ENCODE results near the gene DLG5. TPM values are rescaled to one million over a fixed set of nuclear protein-coding genes. Genes with fewer than 3 reads are reported as not detected.

The DLG5 gene
- total RNA-seq, 1 donor from 2014 or later = 7.8 TPM

GRCh38 chr10:77875730-77876129 lies 50.8 kb downstream of the DLG5 start:
- no peak overlapping the region for H3K27ac Mint-ChIP-seq

GRCh38 chr10:77874872-77875271 lies 51.7 kb downstream of the DLG5 start:
- no peaks in the 10 kb centered on the region for H3K9me3 Mint-ChIP-seq
- H3K4me1 Mint-ChIP-seq (ENCODE audit: low read depth) = peaks cover 17% of the 10 kb centered on the region
- H3K27me3 Mint-ChIP-seq (ENCODE audit: low read depth) = no peaks in the 10 kb centered on the region
- H3K4me3 Mint-ChIP-seq (ENCODE audit: low read depth) = no peak overlapping the region
- H3K27ac Mint-ChIP-seq = no peak overlapping the region
- DNase-seq (ENCODE audit: low spot score) = no peak
- intact Hi-C loops (cut with micrococcal nuclease) = loop anchor here (10.0 kb wide), 1 partner anchor 50 kb away; the partner anchor contains the start of gene DLG5
- H3K36me3 Mint-ChIP-seq (ENCODE audit: low read depth) = no peaks in the 10 kb centered on the region

More at GRCh38 chr10:77875730-77876129, 50.8 kb downstream of the DLG5 start:
- Mint-ChIP-seq H3K27me3 (ENCODE audit: low read depth) (no peaks in the 10 kb centered on the region), H3K36me3 (ENCODE audit: low read depth) (no peaks in the 10 kb centered on the region), H3K4me3 (ENCODE audit: low read depth) (no peak overlapping the region), H3K9me3 (no peaks in the 10 kb centered on the region), H3K4me1 (ENCODE audit: low read depth) (peaks cover 15% of the 10 kb centered on the region)
- DNase-seq (ENCODE audit: low spot score) = no peak
- intact Hi-C loops (cut with micrococcal nuclease) = loop anchor here (10.0 kb wide), 1 partner anchor 49 kb away; the partner anchor contains the start of gene DLG5

GRCh38 chr10:77873536-77874380 lies 52.8 kb downstream of the DLG5 start:
- H3K9me3 Mint-ChIP-seq = no peaks in the 10 kb centered on the region
- peak overlapping the region; percentile 8 for H3K4me3 Mint-ChIP-seq (ENCODE audit: low read depth)
- H3K4me1 Mint-ChIP-seq (ENCODE audit: low read depth) = peaks cover 17% of the 10 kb centered on the region
- intact Hi-C loops (cut with micrococcal nuclease) = loop anchor here (10.0 kb wide), 1 partner anchor 51 kb away; the partner anchor contains the start of gene DLG5
- H3K36me3 Mint-ChIP-seq (ENCODE audit: low read depth) = no peaks in the 10 kb centered on the region
- H3K27me3 Mint-ChIP-seq (ENCODE audit: low read depth) = no peaks in the 10 kb centered on the region
- peak overlapping the region; percentile 77 for H3K27ac Mint-ChIP-seq
- DNase-seq (ENCODE audit: low spot score) = peak; percentile 30

- Mint-ChIP-seq H3K27ac (no peak overlapping the region), H3K36me3 (ENCODE audit: low read depth) (no peaks in the 10 kb centered on the region), H3K9me3 (no peaks in the 10 kb centered on the region), H3K4me1 (ENCODE audit: low read depth) (peaks cover 16% of the 10 kb centered on the region), H3K27me3 (ENCODE audit: low read depth) (no peaks in the 10 kb centered on the region), H3K4me3 (ENCODE audit: low read depth) (no peak overlapping the region)
- no peak for DNase-seq (ENCODE audit: low spot score)
- intact Hi-C loops (cut with micrococcal nuclease) = loop anchor here (10.0 kb wide), 1 partner anchor 52 kb away; the partner anchor contains the start of gene DLG5
Measured at GRCh38 chr10:77872947-77873535, 53.5 kb downstream of the DLG5 start.

GRCh38 chr10:77872151-77872946 lies 54.2 kb downstream of the DLG5 start:
- H3K9me3 Mint-ChIP-seq = no peaks in the 10 kb centered on the region
- H3K27ac Mint-ChIP-seq = no peak overlapping the region
- H3K27me3 Mint-ChIP-seq (ENCODE audit: low read depth) = no peaks in the 10 kb centered on the region
- H3K36me3 Mint-ChIP-seq (ENCODE audit: low read depth) = no peaks in the 10 kb centered on the region
- peaks cover 11% of the 10 kb centered on the region for H3K4me1 Mint-ChIP-seq (ENCODE audit: low read depth)
- intact Hi-C loops (cut with micrococcal nuclease) = loop anchor here (10.0 kb wide), 1 partner anchor 52 kb away; the partner anchor contains the start of gene DLG5
- DNase-seq (ENCODE audit: low spot score) = no peak
- H3K4me3 Mint-ChIP-seq (ENCODE audit: low read depth) = no peak overlapping the region

- Mint-ChIP-seq H3K36me3 (ENCODE audit: low read depth) (no peaks in the 10 kb centered on the region), H3K4me1 (ENCODE audit: low read depth) (peaks cover 12% of the 10 kb centered on the region), H3K4me3 (ENCODE audit: low read depth) (no peak overlapping the region), H3K27ac (no peak overlapping the region), H3K9me3 (no peaks in the 10 kb centered on the region), H3K27me3 (ENCODE audit: low read depth) (no peaks in the 10 kb centered on the region)
- intact Hi-C loops (cut with micrococcal nuclease) = loop anchor here (10.0 kb wide), 1 partner anchor 55 kb away; the partner anchor contains the start of gene DLG5
- DNase-seq (ENCODE audit: low spot score) = no peak
Measured at GRCh38 chr10:77869626-77870420, 56.7 kb downstream of the DLG5 start.

GRCh38 chr10:77868523-77868922 lies 58.0 kb downstream of the DLG5 start:
- intact Hi-C loops (cut with micrococcal nuclease) = no loop called here
- Mint-ChIP-seq H3K27ac (no peak overlapping the region), H3K4me1 (ENCODE audit: low read depth) (peaks cover 4% of the 10 kb centered on the region), H3K27me3 (ENCODE audit: low read depth) (no peaks in the 10 kb centered on the region), H3K9me3 (no peaks in the 10 kb centered on the region), H3K36me3 (ENCODE audit: low read depth) (no peaks in the 10 kb centered on the region), H3K4me3 (ENCODE audit: low read depth) (no peak overlapping the region)
- no peak for DNase-seq (ENCODE audit: low spot score)

GRCh38 chr10:77867124-77867719 lies 59.3 kb downstream of the DLG5 start:
- Mint-ChIP-seq H3K9me3 (no peaks in the 10 kb centered on the region), H3K4me1 (ENCODE audit: low read depth) (peaks cover 3% of the 10 kb centered on the region), H3K4me3 (ENCODE audit: low read depth) (no peak overlapping the region), H3K36me3 (ENCODE audit: low read depth) (no peaks in the 10 kb centered on the region), H3K27me3 (ENCODE audit: low read depth) (no peaks in the 10 kb centered on the region), H3K27ac (no peak overlapping the region)
- DNase-seq (ENCODE audit: low spot score) = no peak
- intact Hi-C loops (cut with micrococcal nuclease) = no loop called here

- H3K36me3 Mint-ChIP-seq (ENCODE audit: low read depth) = no peaks in the 10 kb centered on the region
- no peak for DNase-seq (ENCODE audit: low spot score)
- no peaks in the 10 kb centered on the region for H3K27me3 Mint-ChIP-seq (ENCODE audit: low read depth)
- no peak overlapping the region for H3K27ac Mint-ChIP-seq
- H3K4me3 Mint-ChIP-seq (ENCODE audit: low read depth) = no peak overlapping the region
- peaks cover 3% of the 10 kb centered on the region for H3K4me1 Mint-ChIP-seq (ENCODE audit: low read depth)
- H3K9me3 Mint-ChIP-seq = no peaks in the 10 kb centered on the region
- intact Hi-C loops (cut with micrococcal nuclease) = no loop called here
Measured at GRCh38 chr10:77866598-77866997, 60.0 kb downstream of the DLG5 start.

- Mint-ChIP-seq H3K4me3 (ENCODE audit: low read depth) (no peak overlapping the region), H3K36me3 (ENCODE audit: low read depth) (no peaks in the 10 kb centered on the region), H3K9me3 (no peaks in the 10 kb centered on the region), H3K27me3 (ENCODE audit: low read depth) (no peaks in the 10 kb centered on the region), H3K4me1 (ENCODE audit: low read depth) (peaks cover 3% of the 10 kb centered on the region), H3K27ac (no peak overlapping the region)
- intact Hi-C loops (cut with micrococcal nuclease) = no loop called here
- no peak for DNase-seq (ENCODE audit: low spot score)
Measured at GRCh38 chr10:77865580-77866324, 60.8 kb downstream of the DLG5 start.

- no peak for DNase-seq (ENCODE audit: low spot score)
- intact Hi-C loops (cut with micrococcal nuclease) = no loop called here
- no peak overlapping the region for H3K27ac Mint-ChIP-seq
- no peaks in the 10 kb centered on the region for H3K9me3 Mint-ChIP-seq
- no peak overlapping the region for H3K4me3 Mint-ChIP-seq (ENCODE audit: low read depth)
- H3K36me3 Mint-ChIP-seq (ENCODE audit: low read depth) = no peaks in the 10 kb centered on the region
- no peaks in the 10 kb centered on the region for H3K27me3 Mint-ChIP-seq (ENCODE audit: low read depth)
- H3K4me1 Mint-ChIP-seq (ENCODE audit: low read depth) = peaks cover 1% of the 10 kb centered on the region
Measured at GRCh38 chr10:77864151-77864851, 62.3 kb downstream of the DLG5 start.

Data from activated T-helper 2 cell treated with anti-CD3 and anti-CD28 coated beads, Interferon-gamma antibody, Interleukin-2, Interleukin-4, amounts not matched to agents 10 μg/mL and 5 μg/mL and 100 μg/mL, durations not matched to agents 14 hours and 24 hours and 36 hours (primary cell).